Activated effector memory CD4-positive, alpha-beta T cell treated with anti-CD3 and anti-CD28 coated beads, Interleukin-2, amount 50 U/mL, for 16 hours (primary cell): ENCODE measurements around the gene BMP7.

Experiments used
- DNase-seq: peaks from one replicate; pipeline ENCODE4 v3.0.0-alpha.2; 2020

BMP7 gene

DNA sequence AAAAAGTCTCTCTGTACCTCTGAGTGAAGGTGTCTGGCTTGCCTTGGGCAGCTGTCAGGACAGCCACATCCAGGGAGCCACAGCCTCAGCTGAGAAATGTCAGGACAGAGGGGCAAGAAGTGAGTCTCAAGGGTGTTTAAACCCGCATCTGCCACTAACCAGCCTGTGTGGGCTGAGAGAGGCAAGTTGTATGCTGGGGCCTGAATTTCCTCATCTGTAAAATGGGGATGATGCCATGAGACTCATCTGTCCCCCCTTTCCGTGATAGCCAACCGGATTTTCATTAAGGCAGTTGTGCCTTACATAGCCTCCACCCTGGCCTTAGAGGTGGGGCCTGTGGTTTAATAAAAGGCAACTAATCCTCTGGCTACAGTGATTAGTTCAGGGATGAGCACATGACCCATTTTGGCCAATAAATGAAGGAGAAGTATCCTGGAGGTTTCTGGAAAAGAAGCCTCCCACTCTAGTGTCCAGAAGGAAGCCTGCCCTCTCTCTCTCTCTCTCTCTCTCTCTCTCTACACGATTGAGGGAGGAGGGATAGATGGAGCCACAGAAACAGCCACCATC lies 79.3 kb downstream of the BMP7 start:
- no peak for DNase-seq

DNA sequence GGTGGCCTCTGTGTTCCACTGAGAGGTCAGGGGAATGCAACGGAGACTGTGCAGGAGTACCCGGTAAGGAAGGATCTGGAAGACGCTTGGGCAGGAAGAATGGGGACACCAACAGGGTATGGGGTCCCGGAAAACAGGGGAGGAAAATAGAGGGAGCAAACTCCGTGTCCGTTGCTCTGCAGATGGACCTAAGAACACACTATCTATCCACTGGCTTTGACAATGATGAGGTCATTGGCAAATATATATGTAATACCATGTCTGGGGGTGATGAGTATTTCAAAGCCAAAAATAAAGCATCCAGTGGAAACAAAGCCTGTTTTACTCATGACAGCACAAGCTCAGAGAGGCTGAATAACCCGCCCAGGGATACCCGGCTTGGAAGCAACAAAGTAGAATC lies 80.2 kb downstream of the BMP7 start:
- DNase-seq = no peak

DNA sequence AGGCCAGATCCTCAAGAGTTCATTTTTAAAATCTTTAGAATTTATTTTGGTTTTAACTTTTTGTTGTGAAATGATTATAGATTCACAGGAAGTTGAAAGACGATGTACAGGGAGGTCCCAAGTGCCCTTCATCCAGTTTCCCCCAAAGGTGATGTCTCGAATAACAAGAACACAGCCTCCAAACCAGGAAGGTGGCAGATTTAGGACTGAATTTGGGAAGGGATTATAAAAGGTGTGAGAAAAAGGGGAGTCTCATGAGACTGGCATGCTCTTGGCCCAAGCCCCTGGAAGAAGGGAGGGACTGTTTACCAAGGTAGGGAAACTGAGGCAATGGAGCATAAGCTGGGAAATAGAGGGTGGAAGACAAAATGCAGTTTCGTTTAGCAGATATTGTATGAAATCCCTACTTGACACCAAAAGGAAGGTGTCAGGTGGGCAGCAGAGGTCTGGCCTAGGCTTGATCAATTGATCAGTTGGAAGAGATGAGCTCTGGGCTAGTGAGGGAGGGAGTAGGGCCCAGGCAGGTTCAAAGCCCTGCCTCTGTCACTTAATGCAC lies 81.2 kb downstream of the BMP7 start:
- DNase-seq = no peak

DNA sequence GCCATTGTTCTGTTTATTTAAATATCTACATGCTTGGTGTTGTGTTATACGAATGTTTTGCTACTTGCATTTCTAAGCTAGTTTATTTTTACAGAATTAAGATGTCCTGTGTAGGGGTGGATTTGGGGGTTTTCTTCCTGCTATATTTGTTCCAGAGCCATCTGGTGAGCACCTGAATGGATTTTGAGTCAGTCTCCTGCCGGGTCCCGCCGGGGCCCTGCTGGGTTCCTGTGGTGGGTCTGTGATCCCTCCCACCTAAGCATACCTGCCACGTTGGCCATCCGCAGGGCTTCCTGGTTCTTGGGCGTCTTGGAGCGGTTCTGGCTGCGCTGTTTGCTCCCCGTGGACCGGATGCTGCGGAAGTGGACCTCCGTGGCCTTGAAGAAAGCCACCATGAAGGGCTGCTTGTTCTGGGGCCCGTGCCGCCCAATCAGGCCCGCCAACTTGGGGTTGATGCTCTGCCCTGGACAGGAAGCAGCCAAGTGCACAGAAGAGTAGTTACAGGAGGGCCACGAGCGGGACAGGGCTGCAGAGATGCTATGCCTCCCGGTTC lies 82.9 kb downstream of the BMP7 start:
- no peak for DNase-seq

DNA sequence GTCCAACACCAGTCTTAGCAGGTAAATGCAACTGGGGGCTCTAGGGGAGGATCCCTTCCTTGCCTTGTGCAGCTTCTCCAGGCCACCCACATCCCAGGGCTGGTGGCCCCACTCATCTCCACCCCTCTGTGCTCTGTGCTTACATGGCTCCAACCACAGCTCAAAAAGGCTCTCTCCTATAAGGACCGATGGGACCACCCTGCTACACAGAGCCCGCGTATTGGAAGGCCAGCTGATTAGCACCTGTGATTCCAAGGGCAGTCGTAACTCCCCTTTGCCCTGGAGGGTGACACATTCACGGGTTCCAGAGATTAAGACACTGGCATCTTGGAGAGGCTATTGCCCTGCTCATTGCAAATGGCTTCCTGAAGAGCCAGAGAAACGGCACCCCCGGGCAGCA lies 84.8 kb downstream of the BMP7 start:
- no peak for DNase-seq

GRCh38 chr20:57180954-57181353 lies 85.5 kb downstream of the BMP7 start:
- no peak for DNase-seq

- DNase-seq = no peak
Observed at GRCh38 chr20:57180387-57180786, 86.1 kb downstream of the BMP7 start.

DNA sequence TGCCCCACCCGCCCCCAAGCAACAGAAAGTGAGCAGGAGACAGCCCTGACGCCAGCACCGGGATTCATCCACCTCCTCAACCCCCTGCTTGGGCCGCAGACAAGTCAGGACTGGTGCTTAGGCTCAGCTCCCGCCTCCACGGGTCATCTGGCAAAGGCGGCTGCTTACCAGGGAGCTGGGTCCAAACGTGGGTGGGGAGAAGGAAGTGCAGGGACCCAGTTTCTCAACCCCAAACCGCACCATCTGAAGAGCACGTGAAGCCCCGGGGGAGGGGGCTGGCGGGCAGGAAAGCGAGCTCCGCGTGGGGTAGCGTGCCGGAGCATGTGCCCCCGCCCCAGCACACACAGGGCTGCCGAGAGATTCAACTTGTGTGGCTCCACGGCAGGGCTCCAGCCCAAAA lies 87.2 kb downstream of the BMP7 start:
- no peak for DNase-seq

DNA sequence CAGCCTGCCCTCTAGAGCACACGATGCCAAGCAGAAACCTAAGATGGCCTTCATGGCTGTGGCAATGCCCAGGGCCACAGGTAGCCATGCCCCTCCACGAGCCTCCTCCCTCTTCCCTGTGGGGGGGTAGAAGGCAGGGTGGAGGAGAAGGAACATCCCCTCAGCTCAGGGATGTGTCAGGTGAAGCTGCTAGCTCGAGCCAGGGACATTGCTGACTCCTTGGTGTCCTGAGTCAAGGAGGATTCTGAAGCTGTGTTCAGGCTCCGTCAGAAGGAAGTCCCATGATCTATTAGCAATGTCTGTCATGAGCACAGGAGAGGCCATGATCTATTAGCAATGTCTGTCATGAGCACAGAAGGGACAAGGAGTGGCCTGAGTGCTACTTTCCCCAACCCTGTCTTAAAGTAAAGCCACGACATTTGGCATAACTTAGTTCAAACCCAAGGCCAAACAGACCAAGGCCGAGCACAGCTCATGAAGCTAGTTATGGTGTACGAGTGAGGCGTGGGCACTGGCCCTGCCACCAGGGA lies 87.8 kb downstream of the BMP7 start:
- DNase-seq = no peak

GRCh38 chr20:57177636-57178280 lies 88.7 kb downstream of the BMP7 start:
- no peak for DNase-seq

- DNase-seq = no peak
Observed at GRCh38 chr20:57176842-57177241, 89.6 kb downstream of the BMP7 start.

- DNase-seq = no peak
Observed at GRCh38 chr20:57175397-57176010, 90.9 kb downstream of the BMP7 start.

DNA sequence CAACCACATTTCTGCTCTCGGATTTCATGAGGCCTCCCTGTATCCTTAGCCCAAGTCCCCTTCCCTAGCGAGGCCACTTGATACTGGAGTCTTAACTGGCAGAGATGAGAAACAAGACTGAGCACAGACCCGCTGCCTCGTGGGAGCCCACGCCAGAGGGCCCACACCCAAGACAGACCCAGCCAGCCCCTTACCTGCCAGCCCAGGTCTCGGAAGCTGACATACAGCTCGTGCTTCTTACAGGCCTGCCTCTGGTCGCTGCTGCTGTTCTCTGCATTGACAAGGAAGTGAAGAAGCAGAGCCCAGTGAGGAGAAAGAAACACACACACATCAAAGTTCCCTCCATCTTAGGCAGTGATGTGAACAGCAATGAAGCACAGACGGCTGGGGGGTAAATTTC lies 91.7 kb downstream of the BMP7 start:
- no peak for DNase-seq

GRCh38 chr20:57173986-57174385 lies 92.5 kb downstream of the BMP7 start:
- DNase-seq = no peak

GRCh38 chr20:57173041-57173440 lies 93.4 kb downstream of the BMP7 start:
- DNase-seq = no peak

- DNase-seq = no peak
Observed at GRCh38 chr20:57170343-57170742, 96.1 kb downstream of the BMP7 start.

DNA sequence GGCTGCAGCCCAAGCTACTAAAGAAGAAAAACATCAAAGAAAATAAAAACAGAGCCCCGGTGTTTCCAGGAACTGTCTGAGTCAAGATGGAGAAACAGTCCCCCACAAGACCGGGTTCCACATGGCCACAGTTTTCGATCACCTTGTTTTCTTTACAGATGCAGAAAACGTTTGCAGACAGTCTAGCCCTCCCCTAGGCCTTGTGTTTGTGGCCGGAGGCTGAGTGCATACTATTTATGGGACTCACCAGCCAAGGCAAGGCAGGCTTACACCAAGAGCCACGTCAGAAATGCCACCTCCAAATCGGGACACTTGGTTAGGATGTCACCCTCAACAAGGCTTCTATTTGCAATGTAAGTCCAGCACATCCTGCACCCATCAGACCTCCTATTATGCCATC lies 97.3 kb downstream of the BMP7 start:
- DNase-seq = no peak

DNA sequence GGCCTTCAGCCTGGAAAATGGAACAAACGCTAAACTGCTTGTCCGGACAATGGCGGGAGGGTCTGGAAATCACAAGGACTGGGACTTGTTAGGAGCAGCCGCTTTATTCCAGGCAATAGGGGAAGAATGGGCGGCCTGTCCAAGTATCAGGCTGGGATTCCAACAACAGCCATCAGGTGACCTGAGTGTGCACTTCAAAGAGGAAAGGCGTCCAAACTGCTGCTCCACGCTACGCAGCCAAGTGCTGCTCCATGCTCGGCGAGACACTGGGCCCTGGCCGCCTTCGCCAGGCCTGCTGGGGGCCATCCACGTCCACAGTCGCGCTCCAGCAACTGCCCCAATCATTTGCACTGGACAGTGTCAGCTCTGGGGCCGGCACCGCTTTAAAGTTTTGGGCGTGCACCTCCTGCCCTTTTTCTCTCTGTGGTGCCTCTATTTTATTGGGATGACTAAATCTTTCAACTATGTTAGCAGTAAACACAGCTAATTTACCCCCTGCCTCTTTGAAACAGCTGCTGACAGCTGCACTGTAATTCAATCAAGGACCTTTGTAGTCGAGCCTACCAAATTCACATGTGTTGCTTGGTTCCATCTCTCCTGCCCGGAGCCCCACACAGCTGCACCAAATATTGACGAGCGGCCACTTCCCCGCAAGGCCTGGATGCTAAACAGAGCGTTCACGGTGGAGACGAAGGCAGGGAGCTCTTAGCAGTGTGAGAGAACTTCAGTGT lies 98.3 kb downstream of the BMP7 start:
- DNase-seq = no peak

- no peak for DNase-seq
Observed at GRCh38 chr20:57167292-57167655, 99.2 kb downstream of the BMP7 start.

DNA sequence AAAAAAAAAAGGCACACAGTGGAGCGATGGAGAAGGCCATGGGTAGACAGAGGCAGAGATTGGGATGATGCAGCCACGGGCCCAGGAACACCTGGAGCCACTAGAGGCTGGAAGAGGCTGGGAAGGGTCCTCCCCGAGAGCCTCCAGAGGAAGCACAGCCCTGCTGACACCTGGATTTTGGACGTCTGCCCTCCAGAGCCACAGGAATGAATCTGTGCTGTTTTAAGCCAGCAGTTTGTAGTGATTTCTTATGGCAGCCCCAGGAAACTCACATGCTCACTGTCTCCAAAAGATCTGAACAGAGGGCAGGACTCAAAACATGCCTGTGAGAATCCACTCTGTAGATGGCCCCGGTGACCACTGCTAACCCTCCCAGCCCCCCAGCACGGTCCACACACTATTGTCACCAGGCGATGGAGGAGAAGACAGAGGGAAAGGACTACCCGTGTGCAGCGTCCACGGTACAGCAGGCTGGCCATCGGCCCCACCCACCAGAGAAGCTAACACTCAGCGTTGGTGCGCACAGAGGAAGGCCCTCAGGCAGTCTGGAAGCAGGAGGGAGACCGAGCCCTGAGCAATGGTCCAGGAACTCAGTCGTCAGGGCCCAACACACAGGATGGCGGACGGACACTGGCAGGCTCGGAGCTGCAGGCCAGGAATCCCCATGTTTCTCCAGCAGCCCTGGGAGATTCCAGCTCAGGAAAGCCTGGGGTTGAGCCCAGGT lies 99.7 kb downstream of the BMP7 start:
- no peak for DNase-seq

DNA sequence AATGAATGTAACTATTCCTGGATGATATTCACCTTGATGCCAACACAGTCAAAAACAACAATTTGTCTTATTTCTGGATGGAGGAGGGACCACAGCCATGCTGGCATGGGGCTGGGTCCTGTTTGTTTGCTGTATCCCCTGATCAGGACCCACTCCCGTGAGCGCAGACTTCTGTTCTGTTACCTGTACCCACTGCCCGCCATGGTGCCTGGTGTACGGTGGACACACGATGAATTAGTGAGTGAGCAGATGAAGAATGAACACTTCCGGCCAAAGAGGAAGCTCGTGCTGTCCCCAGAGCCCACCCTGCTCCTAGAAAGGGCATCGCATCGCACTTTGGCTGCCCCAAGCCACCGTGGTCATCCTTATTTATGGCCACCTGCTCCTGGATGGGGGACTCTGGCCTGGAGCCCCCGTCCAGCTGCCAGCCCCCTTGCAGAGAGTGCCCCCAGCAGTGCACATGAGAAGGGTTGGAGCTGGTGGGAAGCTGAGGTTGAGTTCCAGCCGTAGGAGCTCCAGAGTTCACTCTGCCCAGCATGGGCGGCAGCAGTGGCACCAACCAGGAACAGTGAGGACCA lies 100.9 kb downstream of the BMP7 start:
- no peak for DNase-seq

DNA sequence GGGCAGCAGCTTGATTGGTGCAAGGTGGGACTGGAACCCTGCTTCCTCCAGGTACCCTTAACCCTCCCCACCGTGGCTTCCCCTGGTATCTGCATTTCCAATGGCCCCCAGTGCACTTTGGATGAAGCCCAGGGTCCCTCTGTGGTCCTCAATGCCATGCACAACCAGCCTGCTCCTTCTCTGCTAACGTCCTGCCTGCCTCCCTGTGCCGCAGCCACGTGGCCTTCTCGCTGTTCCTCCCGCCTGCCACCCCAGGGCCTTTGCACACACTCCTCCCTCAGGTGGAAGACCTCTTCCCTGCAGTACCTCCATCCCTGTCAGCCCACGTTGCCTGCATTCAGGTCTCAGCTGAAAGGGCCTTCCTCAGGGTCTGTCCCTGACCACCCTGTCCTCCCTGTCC lies 101.6 kb downstream of the BMP7 start:
- DNase-seq = no peak
